Astrocyte (in vitro differentiated cells and primary cell): Measurements from ENCODE around the gene ACSL6. TPM values are rescaled to one million over a fixed set of nuclear protein-coding genes. Genes with fewer than 3 reads are reported as not detected.

Experiments
- DNase-seq: peaks from one replicate; pipeline ENCODE4 v3.0.0-alpha.2; 2010; ENCODE audit warnings: low read depth
- FAIRE-seq: peaks from 2 replicates; lab custom pipeline; 2011; peaks lifted over from hg19 to GRCh38; lab: Jason Lieb, UNC
- H2AFZ ChIP-seq: 2 replicates; pipeline ENCODE4 v1.6.0; 2012; ENCODE audit warnings: low read depth, low read length, inconsistent platforms
- H3K27ac ChIP-seq: 2 replicates; pipeline ENCODE4 v1.5.1; 2011; ENCODE audit warnings: low read depth, low read length, inconsistent platforms
- H3K27me3 ChIP-seq: 2 replicates; pipeline ENCODE4 v1.6.0; 2011; ENCODE audit warnings: low read length, inconsistent platforms; ENCODE audit not compliant: insufficient read depth
- H3K36me3 ChIP-seq: 2 replicates; pipeline ENCODE4 v1.5.1; 2011; ENCODE audit warnings: low read length, inconsistent platforms; ENCODE audit not compliant: insufficient read depth
- H3K4me1 ChIP-seq: 2 replicates; pipeline ENCODE4 v1.5.1; 2011; ENCODE audit warnings: low read length, inconsistent platforms; ENCODE audit not compliant: insufficient read depth
- H3K4me2 ChIP-seq: 2 replicates; pipeline ENCODE4 v1.6.0; 2012; ENCODE audit warnings: low read length, inconsistent platforms
- H3K4me3 ChIP-seq: 2 replicates; pipeline ENCODE4 v1.5.1; 2011; ENCODE audit warnings: low read depth, mild to moderate bottlenecking, low read length, inconsistent platforms; ENCODE audit not compliant: insufficient read depth
- H3K79me2 ChIP-seq: 2 replicates; pipeline ENCODE4 v1.6.0; 2012; ENCODE audit warnings: mild to moderate bottlenecking, low read length, inconsistent platforms; ENCODE audit not compliant: insufficient read depth
- H3K9ac ChIP-seq: 2 replicates; pipeline ENCODE4 v1.6.0; 2012; ENCODE audit warnings: mild to moderate bottlenecking, low read length, inconsistent platforms
- H3K9me3 ChIP-seq: 2 replicates; pipeline ENCODE4 v1.5.1; 2012; ENCODE audit warnings: low read depth, mild to moderate bottlenecking, low read length, inconsistent platforms; ENCODE audit not compliant: insufficient read depth
- H4K20me1 ChIP-seq: 2 replicates; pipeline ENCODE4 v1.6.0; 2012; ENCODE audit warnings: low read length, inconsistent platforms; ENCODE audit not compliant: insufficient read depth
- H3K27ac Mint-ChIP-seq: one replicate; pipeline ENCODE4 v1.8.0; 2021; ENCODE audit warnings: mild to moderate bottlenecking, mixed read lengths; ENCODE audit not compliant: unreplicated experiment
- H3K27me3 Mint-ChIP-seq: one replicate; pipeline ENCODE4 v1.8.0; 2021; ENCODE audit warnings: low read depth, mixed read lengths; ENCODE audit not compliant: unreplicated experiment
- H3K36me3 Mint-ChIP-seq: one replicate; pipeline ENCODE4 v1.8.0; 2021; ENCODE audit warnings: low read depth, mixed read lengths; ENCODE audit not compliant: unreplicated experiment
- H3K4me1 Mint-ChIP-seq: one replicate; pipeline ENCODE4 v1.8.0; 2021; ENCODE audit warnings: low read depth, mixed read lengths; ENCODE audit not compliant: unreplicated experiment
- H3K4me3 Mint-ChIP-seq: one replicate; pipeline ENCODE4 v1.8.0; 2021; ENCODE audit warnings: mild to moderate bottlenecking, moderate library complexity, mixed read lengths; ENCODE audit not compliant: unreplicated experiment
- H3K9me3 Mint-ChIP-seq: one replicate; pipeline ENCODE4 v1.8.0; 2021; ENCODE audit warnings: mild to moderate bottlenecking, mixed read lengths; ENCODE audit not compliant: unreplicated experiment
- EZH2 ChIP-seq: IDR thresholded peaks from 2 replicates; pipeline ENCODE4 v1.6.1; 2012; ENCODE audit warnings: mild to moderate bottlenecking, low read length, inconsistent platforms; ENCODE audit not compliant: insufficient read depth
- total RNA-seq: library from RNA; stranded (reverse); gene quantifications from 2 replicates; pipeline ENCODE4 v1.2.1, GENCODE V29; 2021
- TF ChIP-seq, protein P1 (sequence below): IDR thresholded peaks from 2 replicates; pipeline ENCODE4 v1.5.1; 2011; ENCODE audit warnings: low read depth, mild to moderate bottlenecking, inconsistent platforms, low read length, moderate library complexity; ENCODE audit not compliant: insufficient read depth

ACSL6 gene
- total RNA-seq, 1 donor from 2014 or later = 0.07 TPM

GRCh38 chr5:131959906-131960305, 51.6 kb downstream of the ACSL6 start:
- H3K4me2 ChIP-seq = no peak overlapping the region
- no peak overlapping the region for H3K27ac ChIP-seq
- no peaks in the 10 kb centered on the region for H3K9me3 Mint-ChIP-seq
- H3K9ac ChIP-seq = no peak overlapping the region
- peaks cover 2% of the 10 kb centered on the region for H3K4me1 Mint-ChIP-seq
- no peak overlapping the region for H2AFZ ChIP-seq
- no peak overlapping the region for H3K4me3 Mint-ChIP-seq
- H3K9me3 ChIP-seq = no peaks in the 10 kb centered on the region
- H3K36me3 ChIP-seq = no peaks in the 10 kb centered on the region
- H3K27me3 Mint-ChIP-seq = peaks cover 14% of the 10 kb centered on the region
- no peaks in the 10 kb centered on the region for H3K36me3 Mint-ChIP-seq
- no peaks in the 10 kb centered on the region for H3K4me1 ChIP-seq
- no peak overlapping the region for H3K27ac Mint-ChIP-seq
- DNase-seq = no peak
- H3K27me3 ChIP-seq = no peaks in the 10 kb centered on the region
- no peak for FAIRE-seq
- H3K4me3 ChIP-seq = no peak overlapping the region
- TF ChIP-seq, protein P1, sequence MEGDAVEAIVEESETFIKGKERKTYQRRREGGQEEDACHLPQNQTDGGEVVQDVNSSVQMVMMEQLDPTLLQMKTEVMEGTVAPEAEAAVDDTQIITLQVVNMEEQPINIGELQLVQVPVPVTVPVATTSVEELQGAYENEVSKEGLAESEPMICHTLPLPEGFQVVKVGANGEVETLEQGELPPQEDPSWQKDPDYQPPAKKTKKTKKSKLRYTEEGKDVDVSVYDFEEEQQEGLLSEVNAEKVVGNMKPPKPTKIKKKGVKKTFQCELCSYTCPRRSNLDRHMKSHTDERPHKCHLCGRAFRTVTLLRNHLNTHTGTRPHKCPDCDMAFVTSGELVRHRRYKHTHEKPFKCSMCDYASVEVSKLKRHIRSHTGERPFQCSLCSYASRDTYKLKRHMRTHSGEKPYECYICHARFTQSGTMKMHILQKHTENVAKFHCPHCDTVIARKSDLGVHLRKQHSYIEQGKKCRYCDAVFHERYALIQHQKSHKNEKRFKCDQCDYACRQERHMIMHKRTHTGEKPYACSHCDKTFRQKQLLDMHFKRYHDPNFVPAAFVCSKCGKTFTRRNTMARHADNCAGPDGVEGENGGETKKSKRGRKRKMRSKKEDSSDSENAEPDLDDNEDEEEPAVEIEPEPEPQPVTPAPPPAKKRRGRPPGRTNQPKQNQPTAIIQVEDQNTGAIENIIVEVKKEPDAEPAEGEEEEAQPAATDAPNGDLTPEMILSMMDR = no peak
- no peak for TF ChIP-seq EZH2
- H3K79me2 ChIP-seq = no peaks in the 10 kb centered on the region
- H4K20me1 ChIP-seq = no peaks in the 10 kb centered on the region

DNA sequence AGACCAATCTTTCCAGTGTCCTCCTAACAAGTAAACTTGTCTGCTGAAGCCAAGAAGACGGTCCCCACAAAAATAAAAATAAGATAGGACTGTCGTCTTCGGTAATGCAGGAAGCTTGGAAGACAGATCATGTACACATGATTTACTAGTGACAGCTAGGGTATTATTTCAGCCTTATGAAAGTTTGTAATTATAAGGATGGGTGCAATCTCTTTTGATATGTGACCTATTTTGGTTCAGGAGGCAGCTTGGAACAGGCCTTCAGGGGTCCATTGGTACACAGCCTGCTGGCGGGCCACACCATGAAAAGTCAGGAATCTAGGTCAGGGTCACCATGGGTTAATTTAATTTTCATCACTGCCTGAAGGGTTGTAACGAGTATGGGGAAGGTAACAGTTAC, 52.3 kb downstream of the ACSL6 start:
- H3K36me3 Mint-ChIP-seq = no peaks in the 10 kb centered on the region
- no peak overlapping the region for H3K27ac Mint-ChIP-seq

More for the DNA sequence above, 52.3 kb downstream of the ACSL6 start:
- no peaks in the 10 kb centered on the region for H3K9me3 ChIP-seq
- H4K20me1 ChIP-seq = no peaks in the 10 kb centered on the region
- H3K27me3 ChIP-seq = no peaks in the 10 kb centered on the region
- H3K4me2 ChIP-seq = no peak overlapping the region
- H3K4me1 Mint-ChIP-seq = peaks cover 2% of the 10 kb centered on the region
- TF ChIP-seq, protein P1 = no peak
- no peak for TF ChIP-seq EZH2
- H3K27ac ChIP-seq = no peak overlapping the region
- no peak for FAIRE-seq
- no peak overlapping the region for H3K4me3 Mint-ChIP-seq
- H2AFZ ChIP-seq = no peak overlapping the region
- H3K79me2 ChIP-seq = no peaks in the 10 kb centered on the region
- peaks cover 14% of the 10 kb centered on the region for H3K27me3 Mint-ChIP-seq
- H3K4me1 ChIP-seq = no peaks in the 10 kb centered on the region
- H3K9me3 Mint-ChIP-seq = no peaks in the 10 kb centered on the region
- no peak for DNase-seq
- no peak overlapping the region for H3K9ac ChIP-seq
- H3K4me3 ChIP-seq = no peak overlapping the region
- no peaks in the 10 kb centered on the region for H3K36me3 ChIP-seq
